ENCODE data around the gene SELPLG.

DNA sequence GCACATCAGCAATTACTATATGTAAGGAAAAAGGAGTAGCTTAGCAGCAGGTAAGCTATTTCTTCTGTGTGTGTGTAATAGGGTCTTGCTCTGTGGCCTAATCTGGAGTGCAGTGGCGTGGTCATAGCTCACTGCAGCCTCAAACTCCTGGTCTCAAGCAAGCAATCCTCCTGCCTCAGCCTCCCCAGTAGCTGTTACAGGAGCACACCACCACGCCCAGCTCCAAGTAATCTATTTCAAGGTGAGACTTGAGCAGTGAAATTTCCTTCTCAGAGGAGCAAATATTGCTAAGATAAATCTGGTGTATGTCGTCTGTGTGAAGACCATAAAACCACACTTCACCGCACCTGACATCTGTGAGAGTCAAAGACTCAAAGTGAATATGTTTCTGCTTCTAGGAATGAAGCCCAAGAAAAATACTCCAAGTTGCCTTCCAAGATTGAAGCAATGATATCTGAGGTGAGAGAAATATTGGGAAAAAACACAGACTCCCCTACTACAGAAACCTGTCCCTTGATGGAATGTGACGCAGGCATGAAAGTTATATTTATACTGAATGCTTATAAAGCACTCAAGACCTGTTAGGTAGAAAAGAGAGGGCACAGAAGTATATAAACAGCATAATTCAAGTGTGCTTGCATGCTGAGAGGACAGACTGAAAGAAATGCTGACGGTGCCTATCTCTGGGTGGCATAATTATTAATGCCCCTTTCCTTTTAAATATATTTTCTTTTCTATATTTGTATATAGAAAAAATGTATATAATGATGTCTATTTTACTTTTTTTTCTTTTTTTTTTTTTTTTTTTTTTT lies 2.5 kb upstream of the SELPLG start:
- no peak for TF ChIP-seq CTCF (IDR thresholded peaks at IDR 0.05)
- TF ChIP-seq POLR2A (IDR thresholded peaks at IDR 0.05), result no peak
